Body of pancreas (tissue), 4 donors: Measurements from ENCODE around the gene IKZF2.

Experiments
- CTCF ChIP-seq, 7 experiments: fragments of 450-650 bp in 4 of 7; fragments of 200-600 bp in 3 of 7; sonication (generic) in 3 of 7; IDR thresholded peaks; one replicate each; pipeline ENCODE4 v1.5.1; 2016 to 2019; ENCODE audit warnings: antibody characterized with exemption in 7 of 7
- POLR2A ChIP-seq, 3 donors: fragments of 450-650 bp; IDR thresholded peaks; one replicate each; pipeline ENCODE4 v1.6.1; 2016; ENCODE audit warnings: antibody characterized with exemption in 3 of 3, mild to moderate bottlenecking in 2 of 3

GRCh38 chr2:213021971-213022899, 129.2 kb downstream of the IKZF2 start:
- no peak for TF ChIP-seq CTCF (IDR thresholded peaks at IDR 0.05)
- no peak for TF ChIP-seq POLR2A (IDR thresholded peaks at IDR 0.05)
